Stomach (tissue), 4 donors: ENCODE results near the gene PEPD.

ENCODE experiments used
- POLR2A ChIP-seq, 4 donors: fragments of 450-650 bp; IDR thresholded peaks; one replicate each; pipeline ENCODE4 v1.6.1; 2016; ENCODE audit warnings: antibody characterized with exemption in 4 of 4, control low read depth in 2 of 4, mild to moderate bottlenecking in 1 of 4, moderate library complexity in 1 of 4
- TF ChIP-seq, protein P1 (sequence below), 7 experiments: fragments of 450-650 bp in 4 of 7; fragments of 200-600 bp in 3 of 7; sonication (generic) in 3 of 7; IDR thresholded peaks; one replicate each; pipeline ENCODE4 v1.5.1; 2016 to 2019; ENCODE audit warnings: antibody characterized with exemption in 7 of 7, control low read depth in 2 of 7, mild to moderate bottlenecking in 1 of 7

DNA sequence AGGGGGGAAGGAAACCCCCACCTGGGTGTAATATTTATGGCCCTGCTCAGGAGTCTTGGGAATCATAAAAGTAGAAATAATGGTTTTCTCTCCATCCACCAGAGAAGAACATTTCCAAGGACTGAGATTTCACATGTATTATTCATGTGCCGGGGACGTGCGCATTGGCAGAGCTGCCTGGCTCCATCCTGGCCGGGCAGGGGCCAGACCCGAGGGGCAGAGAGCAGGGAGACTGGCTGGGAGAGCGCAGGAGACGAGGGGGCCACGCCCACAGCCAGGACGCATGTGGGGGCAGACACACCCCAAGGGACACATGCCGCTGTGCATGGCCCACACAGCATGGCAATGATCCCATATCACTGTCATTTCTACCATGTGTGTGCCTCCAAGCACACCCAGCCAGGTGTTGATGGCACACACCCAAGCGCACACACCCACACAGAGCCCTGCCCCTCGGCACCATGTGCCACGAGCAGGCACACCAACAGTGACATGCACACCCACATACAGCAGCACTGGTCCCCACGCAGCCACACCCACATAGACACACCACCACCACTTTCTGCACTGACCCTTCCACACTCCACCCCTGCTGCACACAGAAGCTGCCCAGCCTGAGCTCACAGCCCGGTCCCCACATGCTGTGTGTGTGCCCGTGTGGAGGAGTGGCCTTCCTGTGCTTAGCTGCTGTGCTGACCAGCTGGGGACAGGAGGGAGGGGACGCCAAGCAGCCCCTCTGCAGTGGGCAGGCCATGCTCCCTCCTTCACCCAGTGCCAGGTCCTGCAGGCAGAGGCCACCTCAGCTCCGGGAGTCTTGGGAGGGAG, 108.8 kb downstream of the PEPD start:
- TF ChIP-seq, protein P1, sequence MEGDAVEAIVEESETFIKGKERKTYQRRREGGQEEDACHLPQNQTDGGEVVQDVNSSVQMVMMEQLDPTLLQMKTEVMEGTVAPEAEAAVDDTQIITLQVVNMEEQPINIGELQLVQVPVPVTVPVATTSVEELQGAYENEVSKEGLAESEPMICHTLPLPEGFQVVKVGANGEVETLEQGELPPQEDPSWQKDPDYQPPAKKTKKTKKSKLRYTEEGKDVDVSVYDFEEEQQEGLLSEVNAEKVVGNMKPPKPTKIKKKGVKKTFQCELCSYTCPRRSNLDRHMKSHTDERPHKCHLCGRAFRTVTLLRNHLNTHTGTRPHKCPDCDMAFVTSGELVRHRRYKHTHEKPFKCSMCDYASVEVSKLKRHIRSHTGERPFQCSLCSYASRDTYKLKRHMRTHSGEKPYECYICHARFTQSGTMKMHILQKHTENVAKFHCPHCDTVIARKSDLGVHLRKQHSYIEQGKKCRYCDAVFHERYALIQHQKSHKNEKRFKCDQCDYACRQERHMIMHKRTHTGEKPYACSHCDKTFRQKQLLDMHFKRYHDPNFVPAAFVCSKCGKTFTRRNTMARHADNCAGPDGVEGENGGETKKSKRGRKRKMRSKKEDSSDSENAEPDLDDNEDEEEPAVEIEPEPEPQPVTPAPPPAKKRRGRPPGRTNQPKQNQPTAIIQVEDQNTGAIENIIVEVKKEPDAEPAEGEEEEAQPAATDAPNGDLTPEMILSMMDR (IDR thresholded peaks at IDR 0.05) = no peak
- no peak for TF ChIP-seq POLR2A (IDR thresholded peaks at IDR 0.05)
